ENCODE measurements around the gene EME2.

- TF ChIP-seq CTCF (IDR thresholded peaks at IDR 0.05 in 8 of 11, conservative IDR thresholded peaks at IDR 0.05 in 3 of 11), result no peak
- TF ChIP-seq POLR2A (IDR thresholded peaks at IDR 0.05), result no peak
These were observed 44.0 kb downstream of the EME2 start for GRCh38 chr16:1816396-1817275.

All from spleen (tissue), 7 donors.